Mesothelial cell of epicardium (in vitro differentiated cells): ENCODE results near the gene CFAP43. TPM values are rescaled to one million over a fixed set of nuclear protein-coding genes. Genes with fewer than 3 reads are reported as not detected.

Experiments used
- DNase-seq, 2 experiments: peaks; one replicate each; pipeline ENCODE4 v3.0.0; 2021; ENCODE audit warnings: low spot score in 2 of 2; ENCODE audit not compliant: unreplicated experiment in 2 of 2
- H3K27ac Mint-ChIP-seq: 2 replicates; pipeline ENCODE4 v1.8.0; 2021; ENCODE audit warnings: mixed read lengths
- H3K27me3 Mint-ChIP-seq: 2 replicates; pipeline ENCODE4 v1.8.0; 2021; ENCODE audit warnings: low read depth, mixed read lengths
- H3K36me3 Mint-ChIP-seq: 2 replicates; pipeline ENCODE4 v1.8.0; 2021; ENCODE audit warnings: mixed read lengths
- H3K4me1 Mint-ChIP-seq: 2 replicates; pipeline ENCODE4 v1.8.0; 2021; ENCODE audit warnings: mixed read lengths
- H3K4me3 Mint-ChIP-seq: 2 replicates; pipeline ENCODE4 v1.8.0; 2021; ENCODE audit warnings: mild to moderate bottlenecking, moderate library complexity, mixed read lengths
- H3K9me3 Mint-ChIP-seq: 2 replicates; pipeline ENCODE4 v1.8.0; 2021; ENCODE audit warnings: mixed read lengths
- CTCF ChIP-seq: fragments of 200-600 bp; sonication (generic); IDR thresholded peaks from one replicate; pipeline ENCODE4 v1.5.0; 2021; ENCODE audit warnings: antibody characterized with exemption; ENCODE audit not compliant: unreplicated experiment
- total RNA-seq: library from RNA; stranded (reverse); gene quantifications from 3 replicates; pipeline ENCODE4 v1.2.1, GENCODE V29; 2021

CFAP43 gene
- total RNA-seq, 1 donor from 2014 or later = 2.1 TPM

DNA sequence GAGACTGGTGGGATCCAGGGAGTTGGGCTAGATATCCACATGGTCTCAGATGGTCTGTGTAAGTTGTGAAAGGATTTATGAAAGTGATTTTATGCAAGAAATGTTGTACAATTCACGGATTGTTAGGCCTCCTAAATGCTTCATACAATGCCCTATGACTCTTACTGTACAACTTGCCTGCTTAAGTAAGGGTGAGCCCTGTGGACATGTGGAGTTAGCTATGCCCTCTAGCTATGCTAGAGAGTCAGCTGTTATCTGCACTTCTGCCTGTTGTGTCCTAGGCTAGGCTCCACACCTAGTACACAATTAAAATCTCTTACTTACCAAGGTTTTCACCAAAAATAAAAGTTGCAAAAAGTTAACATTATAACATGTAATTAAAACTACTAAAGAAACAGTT lies 1.7 kb upstream of the CFAP43 start:
- H3K4me3 Mint-ChIP-seq = peak overlapping the region; percentile 52

DNA sequence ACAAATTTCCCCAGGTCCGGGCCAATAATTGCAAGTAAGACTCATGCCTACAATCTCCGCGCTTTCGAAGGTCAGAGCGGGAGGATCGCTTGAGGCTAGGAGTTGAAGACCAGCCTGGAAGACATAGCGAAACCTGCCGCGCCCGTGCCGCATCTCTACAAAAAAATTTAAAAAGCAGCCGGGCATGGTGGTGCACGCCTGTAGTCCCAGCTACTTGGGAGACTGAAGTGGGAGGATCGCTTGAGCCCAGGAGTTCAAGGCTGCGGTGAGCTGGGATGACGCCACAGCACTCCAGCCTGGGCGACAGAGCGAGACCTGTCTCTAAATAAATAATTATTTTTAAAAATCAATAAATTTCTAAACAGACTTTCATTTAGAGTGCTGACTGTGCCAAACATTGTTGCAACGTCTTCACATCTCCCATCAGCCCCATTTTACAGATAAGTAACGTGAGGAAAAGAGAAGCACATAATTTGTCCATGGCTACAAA lies 494 bp upstream of the CFAP43 start:
- Mint-ChIP-seq H3K27ac (peak overlapping the region; percentile 25), H3K9me3 (peaks cover 23% of the 10 kb centered on the region), H3K27me3 (no peaks in the 10 kb centered on the region)

More for the DNA sequence above, 1.7 kb upstream of the CFAP43 start:
- Mint-ChIP-seq H3K4me1 (peaks cover 9% of the 10 kb centered on the region), H3K27me3 (no peaks in the 10 kb centered on the region), H3K9me3 (peaks cover 23% of the 10 kb centered on the region), H3K27ac (no peak overlapping the region), H3K36me3 (no peaks in the 10 kb centered on the region)
- no peak for TF ChIP-seq CTCF
- DNase-seq = no peak

DNA sequence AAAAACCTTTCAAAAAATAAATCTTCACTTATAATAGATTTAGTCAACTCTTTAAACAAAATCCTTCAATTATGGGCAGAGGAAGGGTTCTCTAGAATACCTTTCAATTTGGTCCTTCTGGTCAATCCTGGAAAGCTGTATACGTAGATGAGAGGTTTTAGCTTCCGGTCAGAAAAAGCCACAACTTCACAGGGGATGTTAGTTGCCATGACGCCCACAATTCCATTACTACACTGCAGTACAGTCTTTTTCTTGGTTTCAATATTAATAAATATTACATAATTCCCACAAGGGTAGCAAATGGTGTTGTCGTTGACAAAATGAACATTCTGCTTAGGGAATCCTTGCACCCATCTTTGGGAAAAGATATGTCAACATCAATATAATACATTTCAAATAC lies 1.7 kb downstream of the CFAP43 start:
- Mint-ChIP-seq H3K9me3 (peaks cover 15% of the 10 kb centered on the region), H3K36me3 (no peaks in the 10 kb centered on the region), H3K27me3 (peaks cover 1% of the 10 kb centered on the region), H3K27ac (no peak overlapping the region), H3K4me1 (peaks cover 9% of the 10 kb centered on the region), H3K4me3 (no peak overlapping the region)
- DNase-seq = no peak
- TF ChIP-seq CTCF = no peak

More for the DNA sequence above, 494 bp upstream of the CFAP43 start:
- DNase-seq = no peak
- no peak for TF ChIP-seq CTCF
- Mint-ChIP-seq H3K36me3 (no peaks in the 10 kb centered on the region), H3K4me3 (peak overlapping the region; percentile 80), H3K4me1 (peaks cover 9% of the 10 kb centered on the region)

DNA sequence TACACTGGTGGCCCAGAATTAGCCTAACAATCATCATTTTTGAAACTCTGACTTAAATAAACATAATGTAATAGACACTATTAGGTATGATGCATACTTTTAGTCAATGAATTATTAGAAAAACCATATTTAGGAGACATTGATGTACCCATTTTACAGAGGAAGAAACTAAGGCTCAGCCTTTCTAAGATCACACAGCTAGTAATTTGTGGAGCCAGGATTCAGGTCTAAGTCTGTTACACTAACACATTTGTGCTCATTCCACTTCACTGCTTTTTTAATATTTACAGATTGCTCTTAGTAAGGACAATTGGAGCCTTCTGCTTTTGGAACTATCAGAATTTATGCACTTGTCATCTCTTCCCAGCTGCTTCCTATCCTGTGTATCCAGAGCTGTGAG lies 8.9 kb downstream of the CFAP43 start:
- no peak for TF ChIP-seq CTCF
- H3K27me3 Mint-ChIP-seq = peaks cover 12% of the 10 kb centered on the region
- no peaks in the 10 kb centered on the region for H3K36me3 Mint-ChIP-seq
- no peak overlapping the region for H3K27ac Mint-ChIP-seq
- no peaks in the 10 kb centered on the region for H3K4me1 Mint-ChIP-seq
- no peak overlapping the region for H3K4me3 Mint-ChIP-seq
- no peaks in the 10 kb centered on the region for H3K9me3 Mint-ChIP-seq
- no peak for DNase-seq

DNA sequence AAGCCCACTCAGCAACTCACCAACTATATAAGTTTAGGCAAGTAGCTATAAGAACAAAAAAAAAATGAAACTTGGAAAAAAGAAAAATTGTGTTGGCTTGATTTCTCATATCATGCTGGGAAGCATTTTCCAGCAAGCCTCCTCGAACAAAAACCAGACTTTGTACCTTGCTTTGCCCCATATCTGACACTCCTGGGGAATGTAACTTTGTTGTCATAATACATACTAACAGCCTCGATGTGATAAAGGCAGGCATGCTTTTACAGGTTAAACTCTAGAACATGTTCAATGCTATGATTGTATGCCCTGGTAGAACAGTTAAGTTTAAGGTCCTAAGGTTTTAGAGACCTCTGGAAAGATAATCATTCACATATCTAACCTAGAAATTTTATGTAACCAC lies 11.6 kb downstream of the CFAP43 start:
- peaks cover 10% of the 10 kb centered on the region for H3K27me3 Mint-ChIP-seq
- no peak overlapping the region for H3K27ac Mint-ChIP-seq
- H3K4me1 Mint-ChIP-seq = no peaks in the 10 kb centered on the region
- TF ChIP-seq CTCF = no peak
- no peaks in the 10 kb centered on the region for H3K9me3 Mint-ChIP-seq
- no peak for DNase-seq
- no peak overlapping the region for H3K4me3 Mint-ChIP-seq
- no peaks in the 10 kb centered on the region for H3K36me3 Mint-ChIP-seq

DNA sequence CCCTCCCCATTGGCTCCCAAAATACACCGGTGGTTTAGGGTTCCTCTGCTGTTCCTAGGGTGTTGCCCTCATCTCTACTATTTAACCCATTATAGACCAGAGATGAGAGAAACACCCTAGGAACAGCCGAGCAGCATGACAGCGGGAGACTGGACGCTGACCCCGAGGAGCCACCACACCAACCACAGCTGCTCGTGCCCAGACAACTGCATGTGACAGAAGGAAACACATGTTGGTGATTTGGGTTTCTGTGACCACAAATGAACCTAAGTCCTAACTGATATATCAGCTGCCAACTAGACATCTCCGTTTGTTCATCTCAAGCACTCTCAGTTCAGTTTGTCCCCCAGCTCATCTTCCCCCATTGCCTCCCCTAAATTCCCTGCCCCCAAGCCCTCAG lies 13.4 kb downstream of the CFAP43 start:
- H3K9me3 Mint-ChIP-seq = no peaks in the 10 kb centered on the region

More for the DNA sequence above, 13.4 kb downstream of the CFAP43 start:
- Mint-ChIP-seq H3K36me3 (no peaks in the 10 kb centered on the region), H3K27me3 (peaks cover 9% of the 10 kb centered on the region), H3K4me3 (no peak overlapping the region), H3K27ac (no peak overlapping the region), H3K4me1 (no peaks in the 10 kb centered on the region)
- no peak for DNase-seq
- no peak for TF ChIP-seq CTCF
